K562 (cell line): ENCODE data around the gene SYT14. TPM values are rescaled to one million over a fixed set of nuclear protein-coding genes. Genes with fewer than 3 reads are reported as not detected.

Source experiments
- ADNP ChIP-seq: fragments of 200-800 bp; sonication (Bioruptor generic); IDR thresholded peaks from 2 replicates; pipeline ENCODE4 v1.6.1; 2016; ENCODE audit warnings: missing genetic modification characterization, missing compliant biosample characterization
- MTA1 ChIP-seq: fragments of 450-650 bp; IDR thresholded peaks from 2 replicates; pipeline ENCODE4 v1.6.1; 2017; ENCODE audit warnings: borderline replicate concordance
- MTA3 ChIP-seq: fragments of 450-650 bp; formaldehyde crosslinking; IDR thresholded peaks from 2 replicates; pipeline ENCODE4 v1.6.1; 2017; ENCODE audit warnings: mild to moderate bottlenecking, borderline replicate concordance
- NFATC3 ChIP-seq: fragments of 450-650 bp; IDR thresholded peaks from 2 replicates; pipeline ENCODE4 v1.6.1; 2017; ENCODE audit warnings: mild to moderate bottlenecking
- PTRF ChIP-seq: fragments of 450-650 bp; IDR thresholded peaks from 2 replicates; pipeline ENCODE4 v1.6.1; 2016; ENCODE audit warnings: mild to moderate bottlenecking, missing genetic modification characterization, missing compliant biosample characterization
- TCF3 ChIP-seq: sonication (generic); formaldehyde crosslinking; IDR thresholded peaks from 2 replicates; pipeline ENCODE4 v1.4.0; 2020; ENCODE audit warnings: mild to moderate bottlenecking, missing genetic modification reagents
- TCF7L2 ChIP-seq: fragments of 150-350 bp; IDR thresholded peaks from 2 replicates; pipeline ENCODE4 v1.6.1; 2016; ENCODE audit warnings: low read depth, mild to moderate bottlenecking, low read length, moderate library complexity
- TCFL5 ChIP-seq: fragments of 250-450 bp; sonication (Bioruptor Pico); conservative IDR thresholded peaks from 2 replicates; pipeline ENCODE4 v1.6.1; 2021; ENCODE audit warnings: mild to moderate bottlenecking, moderate library complexity, matching md5 sums
- ZNF778 ChIP-seq: fragments of 450-650 bp; formaldehyde crosslinking; IDR thresholded peaks from 2 replicates; pipeline ENCODE4 v1.4.0; 2020; ENCODE audit warnings: mild to moderate bottlenecking, moderate library complexity
- polyA plus RNA-seq, 8 experiments: library from polyadenylated mRNA; depleted of rRNA in 4 of 8; stranded (reverse) in 5 of 8; unstranded in 3 of 8; fragments of >200 nt; fragmentation: Nextera tagmentation in 2 of 8; fragmentation: Illumina TruSeq in 1 of 8; extraction: Ambion mirVana in 2 of 8; extraction: Trizol in 1 of 8; gene quantifications; 2 replicates each; pipeline versions ENCODE4 v1.2.1 to v1.2.3, GENCODE V29; 2011 to 2014; ENCODE audit warnings: inconsistent platforms in 1 of 8, missing spikeins in 1 of 8
- total RNA-seq, 7 experiments: library from RNA; depleted of rRNA in 6 of 7; stranded (reverse); fragments of >200 nt in 6 of 7; fragmentation: Illumina TruSeq in 2 of 7; extraction: Trizol in 2 of 7; gene quantifications; 2 replicates each; pipeline versions ENCODE4 v1.2.1 to v1.2.3, GENCODE V29; 2011 to 2021; ENCODE audit warnings: low replicate concordance in 1 of 7
- TF ChIP-seq, protein P1 (sequence below): sonication (generic); formaldehyde crosslinking; IDR thresholded peaks from 2 replicates; pipeline ENCODE4 v1.8.0; 2022; ENCODE audit warnings: missing genetic modification reagents, mild to moderate bottlenecking, borderline replicate concordance
- TF ChIP-seq, protein P2 (sequence below): fragments of 450-650 bp; IDR thresholded peaks from 2 replicates; pipeline ENCODE4 v1.6.1; 2018; ENCODE audit not compliant: partially characterized antibody

SYT14 gene
- total and polyA plus RNA-seq, 9 of the 15 experiments (the other 6 are each of a cell fraction or from before 2014, with no cell fraction given) = 0.01 to 0.04 TPM; not detected in 7

DNA sequence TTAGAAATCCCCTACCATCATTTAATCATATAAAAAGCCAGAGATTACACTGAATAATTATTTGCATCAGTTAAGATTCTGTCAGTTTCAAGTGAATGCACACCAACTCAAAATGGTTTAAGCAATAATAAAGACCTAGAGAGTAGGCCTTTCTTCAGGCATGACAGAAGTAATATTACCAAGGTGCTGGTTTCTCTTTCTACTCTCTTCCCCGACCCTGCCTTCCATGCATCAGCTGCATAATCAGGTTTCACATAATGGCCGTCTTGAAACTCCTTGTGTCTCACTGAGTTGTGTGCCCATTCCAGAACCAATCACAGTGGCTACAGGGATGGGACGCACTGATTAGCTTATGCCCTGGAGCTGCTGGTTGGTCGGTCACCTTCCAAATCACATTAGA lies 191.1 kb downstream of the SYT14 start (continued):
- TF ChIP-seq TCF3 (CRISPR knock-in tag) (no peak), ADNP (no peak), PTRF (tag) (no peak), TCFL5 (CRISPR knock-in tag) (no peak), MTA3 (no peak), ZNF778 (CRISPR knock-in tag) (no peak), TCF7L2 (no peak), NFATC3 (no peak), MTA1 (no peak)
- TF ChIP-seq, protein P1, sequence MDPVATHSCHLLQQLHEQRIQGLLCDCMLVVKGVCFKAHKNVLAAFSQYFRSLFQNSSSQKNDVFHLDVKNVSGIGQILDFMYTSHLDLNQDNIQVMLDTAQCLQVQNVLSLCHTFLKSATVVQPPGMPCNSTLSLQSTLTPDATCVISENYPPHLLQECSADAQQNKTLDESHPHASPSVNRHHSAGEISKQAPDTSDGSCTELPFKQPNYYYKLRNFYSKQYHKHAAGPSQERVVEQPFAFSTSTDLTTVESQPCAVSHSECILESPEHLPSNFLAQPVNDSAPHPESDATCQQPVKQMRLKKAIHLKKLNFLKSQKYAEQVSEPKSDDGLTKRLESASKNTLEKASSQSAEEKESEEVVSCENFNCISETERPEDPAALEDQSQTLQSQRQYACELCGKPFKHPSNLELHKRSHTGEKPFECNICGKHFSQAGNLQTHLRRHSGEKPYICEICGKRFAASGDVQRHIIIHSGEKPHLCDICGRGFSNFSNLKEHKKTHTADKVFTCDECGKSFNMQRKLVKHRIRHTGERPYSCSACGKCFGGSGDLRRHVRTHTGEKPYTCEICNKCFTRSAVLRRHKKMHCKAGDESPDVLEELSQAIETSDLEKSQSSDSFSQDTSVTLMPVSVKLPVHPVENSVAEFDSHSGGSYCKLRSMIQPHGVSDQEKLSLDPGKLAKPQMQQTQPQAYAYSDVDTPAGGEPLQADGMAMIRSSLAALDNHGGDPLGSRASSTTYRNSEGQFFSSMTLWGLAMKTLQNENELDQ = no peak
- TF ChIP-seq, protein P2, sequence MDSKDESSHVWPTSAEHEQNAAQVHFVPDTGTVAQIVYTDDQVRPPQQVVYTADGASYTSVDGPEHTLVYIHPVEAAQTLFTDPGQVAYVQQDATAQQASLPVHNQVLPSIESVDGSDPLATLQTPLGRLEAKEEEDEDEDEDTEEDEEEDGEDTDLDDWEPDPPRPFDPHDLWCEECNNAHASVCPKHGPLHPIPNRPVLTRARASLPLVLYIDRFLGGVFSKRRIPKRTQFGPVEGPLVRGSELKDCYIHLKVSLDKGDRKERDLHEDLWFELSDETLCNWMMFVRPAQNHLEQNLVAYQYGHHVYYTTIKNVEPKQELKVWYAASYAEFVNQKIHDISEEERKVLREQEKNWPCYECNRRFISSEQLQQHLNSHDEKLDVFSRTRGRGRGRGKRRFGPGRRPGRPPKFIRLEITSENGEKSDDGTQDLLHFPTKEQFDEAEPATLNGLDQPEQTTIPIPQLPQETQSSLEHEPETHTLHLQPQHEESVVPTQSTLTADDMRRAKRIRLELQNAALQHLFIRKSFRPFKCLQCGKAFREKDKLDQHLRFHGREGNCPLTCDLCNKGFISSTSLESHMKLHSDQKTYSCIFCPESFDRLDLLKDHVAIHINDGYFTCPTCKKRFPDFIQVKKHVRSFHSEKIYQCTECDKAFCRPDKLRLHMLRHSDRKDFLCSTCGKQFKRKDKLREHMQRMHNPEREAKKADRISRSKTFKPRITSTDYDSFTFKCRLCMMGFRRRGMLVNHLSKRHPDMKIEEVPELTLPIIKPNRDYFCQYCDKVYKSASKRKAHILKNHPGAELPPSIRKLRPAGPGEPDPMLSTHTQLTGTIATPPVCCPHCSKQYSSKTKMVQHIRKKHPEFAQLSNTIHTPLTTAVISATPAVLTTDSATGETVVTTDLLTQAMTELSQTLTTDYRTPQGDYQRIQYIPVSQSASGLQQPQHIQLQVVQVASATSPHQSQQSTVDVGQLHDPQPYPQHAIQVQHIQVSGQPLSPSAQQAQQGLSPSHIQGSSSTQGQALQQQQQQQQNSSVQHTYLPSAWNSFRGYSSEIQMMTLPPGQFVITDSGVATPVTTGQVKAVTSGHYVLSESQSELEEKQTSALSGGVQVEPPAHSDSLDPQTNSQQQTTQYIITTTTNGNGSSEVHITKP = no peak
